Stimulated activated CD8-positive, alpha-beta memory T cell treated with anti-CD3 and anti-CD28 coated beads, Interleukin-12 subunit alpha, Interleukin-12 subunit beta, amount 100 ng/mL, for 4 hours (primary cell): ENCODE measurements around the gene PAK3.

Source experiments
- DNase-seq: peaks from one replicate; pipeline ENCODE4 v3.0.0-alpha.2; 2020; ENCODE audit warnings: low read depth

The PAK3 gene

GRCh38 chrX:111131572-111131971, 35.6 kb downstream of the PAK3 start:
- DNase-seq, result no peak

- DNase-seq, result no peak
Measured at GRCh38 chrX:111133389-111133788, 37.4 kb downstream of the PAK3 start.

DNA sequence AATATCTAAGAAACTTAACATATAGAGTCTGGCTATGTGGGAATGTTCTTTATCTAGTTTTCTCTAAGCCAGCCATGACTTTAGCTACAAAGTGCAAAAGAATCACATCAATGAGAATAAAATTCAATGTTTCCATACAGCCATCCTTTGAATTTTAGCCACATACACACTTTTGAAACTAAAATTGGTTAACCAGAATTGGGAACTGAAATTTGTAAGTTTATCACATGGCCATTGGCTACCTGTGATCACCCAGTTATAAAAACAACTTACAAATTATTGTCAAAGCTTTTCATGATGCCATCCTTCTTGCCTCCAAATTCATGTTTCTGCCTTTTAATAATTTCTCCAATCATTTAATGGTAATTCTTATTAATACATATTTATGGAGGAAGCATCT, 49.9 kb downstream of the PAK3 start:
- DNase-seq, result no peak

- DNase-seq, result no peak
Measured at GRCh38 chrX:111151764-111152163, 55.8 kb downstream of the PAK3 start.

GRCh38 chrX:111159232-111159631, 63.2 kb downstream of the PAK3 start:
- DNase-seq, result no peak

DNA sequence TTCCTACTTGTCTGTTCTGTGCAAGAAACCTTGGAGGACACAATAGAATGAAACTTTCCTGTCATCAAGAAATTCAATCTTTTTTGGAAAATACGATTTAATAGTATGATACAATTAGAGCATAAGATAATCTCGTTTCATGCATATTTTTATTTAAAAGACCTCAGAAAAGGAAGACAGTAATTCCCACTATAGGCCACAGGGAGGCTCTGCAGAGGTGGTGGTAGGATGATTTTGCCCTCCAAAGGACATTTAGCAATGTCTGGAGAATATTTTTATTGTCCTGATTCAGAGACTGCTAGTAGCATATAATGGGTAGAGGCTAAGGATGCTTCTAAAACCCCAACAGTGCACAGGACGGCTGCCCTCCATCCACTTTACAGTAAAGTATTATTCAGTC, 68.7 kb downstream of the PAK3 start:
- no peak for DNase-seq

GRCh38 chrX:111165902-111166301, 69.9 kb downstream of the PAK3 start:
- no peak for DNase-seq

DNA sequence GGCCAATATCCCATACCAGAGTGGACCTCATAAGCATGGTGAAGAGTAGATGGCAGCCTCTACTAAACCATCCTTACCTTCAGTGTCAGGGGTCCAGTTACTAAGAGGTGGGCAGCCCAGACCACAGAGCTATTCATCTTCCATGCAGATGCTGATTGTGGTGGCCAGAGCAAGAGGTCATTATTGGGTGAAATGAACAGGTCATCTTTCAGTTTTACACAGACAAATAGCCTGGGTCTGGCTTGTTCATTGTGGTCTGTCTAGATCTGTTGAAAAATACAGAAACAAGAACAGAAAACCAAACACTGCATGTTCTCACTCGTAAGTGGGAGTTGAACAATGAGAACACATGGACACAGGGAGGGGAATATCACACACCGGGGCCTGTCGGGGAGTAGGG, 71.3 kb downstream of the PAK3 start:
- no peak for DNase-seq

DNA sequence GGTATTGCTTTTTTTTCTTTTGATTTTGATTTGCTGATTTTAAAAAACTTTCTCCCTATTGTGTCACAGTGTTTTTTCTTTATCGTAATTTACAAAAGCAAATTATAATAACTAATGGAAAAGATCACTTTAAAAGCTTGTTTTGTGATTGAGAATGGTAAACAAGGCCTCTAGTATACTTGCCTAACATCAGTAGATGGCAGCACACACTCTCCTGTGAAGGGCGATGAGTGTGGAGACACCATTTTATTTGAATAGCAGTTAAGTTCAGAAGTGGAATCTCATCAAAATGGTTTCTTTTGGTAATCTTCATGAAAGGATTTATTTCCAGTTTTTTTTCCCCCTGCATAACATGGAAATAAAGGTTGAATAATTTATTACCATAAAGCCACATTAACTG, 72.3 kb downstream of the PAK3 start:
- no peak for DNase-seq

GRCh38 chrX:111169141-111169540, 73.2 kb downstream of the PAK3 start:
- DNase-seq, result no peak

DNA sequence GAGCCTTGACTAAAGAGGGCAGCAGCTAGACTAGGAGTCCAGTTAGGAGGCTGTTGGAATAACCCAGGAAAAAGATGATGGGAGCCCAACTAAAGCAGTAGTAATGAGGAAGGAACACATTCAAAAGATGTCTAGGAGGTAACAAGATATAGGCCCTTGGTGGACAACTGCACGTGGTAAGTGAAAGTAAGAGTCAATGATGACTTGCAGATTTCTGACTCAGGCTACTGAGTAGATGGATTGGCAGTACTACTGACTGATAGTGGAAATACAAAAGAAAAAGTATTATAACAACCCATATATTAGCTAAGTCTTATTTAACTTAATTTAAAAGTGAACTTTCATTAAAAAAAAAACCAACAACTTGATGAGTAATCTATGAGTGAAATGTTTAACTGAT, 74.0 kb downstream of the PAK3 start:
- DNase-seq, result no peak

GRCh38 chrX:111180750-111181240, 84.8 kb downstream of the PAK3 start:
- DNase-seq, result no peak

- no peak for DNase-seq
Measured at GRCh38 chrX:111181951-111182350, 86.0 kb downstream of the PAK3 start.

DNA sequence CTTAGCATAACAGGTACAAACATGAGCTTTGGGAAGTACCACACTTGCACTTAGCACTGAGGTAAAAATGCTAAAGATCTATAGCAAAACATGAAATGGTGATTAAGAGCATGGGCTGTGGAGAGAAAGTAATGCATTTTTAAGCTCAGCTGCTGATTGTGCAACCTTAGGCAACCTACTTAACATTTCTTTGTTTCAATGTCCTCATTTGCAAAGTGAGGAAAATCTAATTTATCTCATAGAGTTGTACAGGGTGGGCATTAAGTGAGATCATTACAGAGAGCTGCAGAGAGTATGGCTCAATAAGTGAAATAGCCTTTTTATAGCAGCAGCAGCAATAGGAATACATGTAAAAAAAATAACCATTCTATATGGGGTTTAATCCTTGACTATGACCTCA, 87.0 kb downstream of the PAK3 start:
- no peak for DNase-seq

GRCh38 chrX:111191598-111191997, 95.6 kb downstream of the PAK3 start:
- DNase-seq, result no peak

GRCh38 chrX:111199505-111199904, 103.5 kb downstream of the PAK3 start:
- DNase-seq, result no peak

GRCh38 chrX:111200327-111200726, 104.3 kb downstream of the PAK3 start:
- no peak for DNase-seq

- DNase-seq, result no peak
Measured at GRCh38 chrX:111207851-111208250, 111.9 kb downstream of the PAK3 start.

- DNase-seq, result no peak
Measured at GRCh38 chrX:111216293-111216801, 120.4 kb downstream of the PAK3 start.

- DNase-seq, result no peak
Measured at GRCh38 chrX:111244235-111244750, 148.3 kb downstream of the PAK3 start.

GRCh38 chrX:111254896-111255693, 159.1 kb downstream of the PAK3 start:
- DNase-seq, result no peak

GRCh38 chrX:111257733-111258132, 161.7 kb downstream of the PAK3 start:
- DNase-seq, result no peak

DNA sequence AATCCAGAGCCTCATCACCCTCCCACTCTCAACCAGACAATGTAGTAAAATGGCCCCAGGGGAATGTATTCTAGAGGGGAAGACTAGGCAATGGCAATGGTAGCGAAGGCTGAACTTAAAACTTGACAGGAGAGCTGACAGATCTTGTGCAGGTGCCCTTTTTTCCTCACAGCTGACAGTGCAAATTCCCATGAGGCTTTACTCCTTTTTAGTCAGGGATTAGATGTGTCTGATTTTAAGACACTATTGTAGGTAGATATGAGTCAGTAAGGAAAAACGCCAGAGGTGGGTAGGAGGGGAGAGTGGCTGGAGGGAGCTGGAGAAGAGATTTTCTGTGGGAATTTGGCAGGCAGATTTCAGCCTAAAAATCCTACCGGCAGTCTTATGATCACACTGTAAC, 163.6 kb downstream of the PAK3 start:
- no peak for DNase-seq

DNA sequence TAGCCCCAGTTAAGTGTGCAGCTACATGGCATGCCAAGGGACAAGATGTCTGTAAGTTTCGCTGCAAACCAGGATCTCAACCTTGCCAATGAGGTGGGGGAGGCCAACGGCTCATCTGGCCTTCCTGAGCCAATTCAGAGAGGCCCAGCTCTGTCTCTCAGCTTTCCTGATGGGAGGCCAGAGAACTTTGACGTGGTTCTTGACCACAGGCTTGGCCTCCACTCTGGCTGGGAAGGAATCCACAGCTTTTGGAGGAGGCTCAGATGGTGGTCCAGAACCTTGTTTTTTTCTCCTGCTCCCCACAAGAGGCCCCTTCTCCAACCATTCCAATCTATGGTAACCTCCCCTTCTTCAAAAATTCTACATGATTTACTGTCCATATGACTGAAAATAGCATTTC, 164.5 kb downstream of the PAK3 start:
- no peak for DNase-seq
